NK-92 (cell line): Measurements from ENCODE around the gene PARD3B.

Experiments used
- DNase-seq: peaks from one replicate; lab custom pipeline; 2025; ENCODE audit not compliant: unreplicated experiment; lab: John Stamatoyannopoulos, UW

PARD3B gene

DNA sequence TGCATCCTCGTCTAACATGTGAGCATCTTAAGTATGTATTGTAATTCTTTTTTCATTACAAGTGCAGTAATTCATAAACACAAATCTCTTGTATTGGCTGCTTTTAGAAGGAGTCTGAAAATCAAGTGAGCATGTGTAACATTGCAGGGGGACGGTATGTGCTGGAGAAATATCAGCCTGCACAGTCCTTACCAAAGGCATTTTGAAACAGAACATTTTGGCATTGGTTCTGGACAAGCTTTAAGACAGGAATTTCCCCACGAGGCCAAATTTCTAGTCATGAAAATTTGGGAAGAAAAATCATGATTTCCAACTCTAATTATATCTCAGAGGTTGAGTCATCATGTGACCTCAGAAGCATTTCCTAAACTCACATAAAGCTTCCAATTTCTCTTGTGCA is 1112.3 kb downstream of the PARD3B start:
- DNase-seq: no peak

GRCh38 chr2:205658068-205658467 is 1112.8 kb downstream of the PARD3B start:
- no peak for DNase-seq

- no peak for DNase-seq
These were observed 1113.3 kb downstream of the PARD3B start for GRCh38 chr2:205658572-205658971.

DNA sequence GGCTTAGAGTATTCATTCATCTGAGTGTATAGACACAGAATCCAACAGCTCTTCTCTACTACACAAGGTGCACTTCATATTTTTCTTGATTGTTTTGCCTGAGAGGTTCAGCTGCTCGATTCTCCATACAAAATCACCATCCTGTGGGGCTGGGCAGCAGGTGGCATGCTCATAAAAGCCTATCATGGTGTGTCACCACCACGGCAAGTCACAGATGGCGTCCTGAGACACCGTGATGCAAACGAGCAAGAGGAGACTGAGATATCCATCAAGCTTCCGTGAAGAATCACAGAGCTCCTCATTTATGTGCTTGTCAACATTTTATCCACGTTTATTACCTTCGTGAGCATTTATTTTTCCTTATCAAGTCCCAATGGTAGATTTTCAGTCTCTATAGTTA is 1114.6 kb downstream of the PARD3B start:
- DNase-seq: no peak

- no peak for DNase-seq
These were observed 1115.3 kb downstream of the PARD3B start for GRCh38 chr2:205660521-205661124.

- no peak for DNase-seq
These were observed 1116.0 kb downstream of the PARD3B start for GRCh38 chr2:205661281-205661680.

DNA sequence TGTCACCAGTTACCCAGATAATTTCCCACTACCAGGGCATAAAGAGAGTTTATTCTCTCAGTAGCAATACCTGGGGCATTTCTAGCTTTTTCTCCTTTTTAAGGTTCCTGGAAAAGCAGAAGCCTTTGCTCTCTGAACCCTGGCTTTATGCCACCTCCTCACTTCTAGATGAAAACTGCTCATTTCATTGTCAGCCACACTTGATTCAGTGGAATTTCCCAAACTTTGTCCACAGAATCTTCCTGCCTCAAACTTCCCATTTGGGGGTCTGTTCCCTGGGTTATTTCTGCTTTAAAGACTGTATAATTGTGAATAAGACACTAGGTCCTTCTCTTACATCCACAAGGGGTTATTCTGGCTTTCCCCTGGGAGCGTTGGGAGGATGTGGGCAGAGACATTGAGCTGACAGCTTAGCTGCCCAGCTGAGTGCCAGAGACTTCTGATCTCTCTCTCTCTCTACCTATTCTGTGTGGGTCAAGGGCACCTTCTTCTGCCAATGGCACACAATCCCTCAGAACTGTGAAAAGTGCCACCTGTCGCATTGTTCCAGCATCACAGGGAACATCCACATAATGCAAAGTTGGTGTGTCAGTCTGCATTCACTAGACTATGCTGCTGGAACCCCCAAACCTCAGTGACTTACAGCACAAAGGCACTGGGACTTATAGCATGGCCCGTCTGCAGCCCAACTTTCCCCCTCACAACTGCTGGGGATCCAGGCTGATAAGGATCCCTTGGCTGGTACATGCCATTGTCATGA is 1117.1 kb downstream of the PARD3B start:
- DNase-seq: no peak

DNA sequence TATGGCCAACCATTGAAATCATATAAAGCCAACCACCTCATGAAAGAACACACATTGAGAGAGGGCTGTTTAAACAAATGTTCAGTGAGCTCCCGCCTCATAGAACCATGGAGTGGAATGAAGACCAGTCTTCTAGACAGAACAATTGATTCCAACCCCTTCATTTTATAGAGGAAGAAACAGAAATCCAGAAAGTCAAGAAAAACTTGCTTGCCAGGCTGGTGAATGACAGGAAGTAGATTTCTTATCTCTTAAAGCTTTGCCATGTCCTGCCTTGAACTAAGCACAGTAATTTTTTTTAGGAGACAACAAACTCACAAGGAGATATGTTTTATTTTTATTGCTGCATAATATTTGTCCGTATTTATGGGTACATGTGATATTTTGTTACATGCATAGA is 1120.5 kb downstream of the PARD3B start:
- DNase-seq: no peak
